Measurements from ENCODE around the gene ZFHX2.
A peak's percentile ranks its signal among the peaks of the same experiment; 100 is the strongest.

Gene ZFHX2

GRCh38 chr14:23569443-23570151 is 18.0 kb upstream of the ZFHX2 start:
- no peaks in the 10 kb centered on the region for H3K9me3 ChIP-seq (ENCODE audit: severe bottlenecking)
- DNase-seq, result peak; percentile 50
- H3K36me3 ChIP-seq, result peaks cover 9% of the 10 kb centered on the region
- peak overlapping the region; percentile 69; the same call in 1 of the 2 replicates for H3K27ac ChIP-seq
- TF ChIP-seq CTCF (IDR thresholded peaks at IDR 0.05; ENCODE audit: low read depth, low read length), result no peak
- no peaks in the 10 kb centered on the region for H3K27me3 ChIP-seq (ENCODE audit: insufficient read depth, low read depth, severe bottlenecking)
- H3K4me3 ChIP-seq (ENCODE audit: low read depth, low read length), result no peak overlapping the region

GRCh38 chr14:23568600-23569331 is 17.2 kb upstream of the ZFHX2 start:
- peak overlapping the region; percentile 69 for H3K27ac ChIP-seq

GRCh38 chr14:23568021-23568599 is 16.5 kb upstream of the ZFHX2 start:
- TF ChIP-seq CTCF (IDR thresholded peaks at IDR 0.05; ENCODE audit: low read depth, low read length), result no peak
- Histone ChIP-seq H3K27ac (peak overlapping the region; percentile 69), H3K27me3 (ENCODE audit: insufficient read depth, low read depth, severe bottlenecking) (no peaks in the 10 kb centered on the region)

More at GRCh38 chr14:23568600-23569331, 17.2 kb upstream of the ZFHX2 start:
- TF ChIP-seq CTCF (IDR thresholded peaks at IDR 0.05; ENCODE audit: low read depth, low read length), result peak; percentile 61
- Histone ChIP-seq H3K27me3 (ENCODE audit: insufficient read depth, low read depth, severe bottlenecking) (no peaks in the 10 kb centered on the region), H3K36me3 (peaks cover 9% of the 10 kb centered on the region), H3K9me3 (ENCODE audit: severe bottlenecking) (no peaks in the 10 kb centered on the region), H3K4me3 (ENCODE audit: low read depth, low read length) (no peak overlapping the region)
- DNase-seq, result peak; percentile 75

GRCh38 chr14:23567186-23568020 is 15.8 kb upstream of the ZFHX2 start, which contains the start of gene AP1G2:
Gene AP1G2, minus strand, starts transcription at chr14:23567791. Its CDS starts 477 bp downstream, at chr14:23567314.
- Histone ChIP-seq H3K27me3 (ENCODE audit: insufficient read depth, low read depth, severe bottlenecking) (no peaks in the 10 kb centered on the region), H3K27ac (peak within 1 kb of the TSS; percentile 69), H3K4me3 (ENCODE audit: low read depth, low read length) (peak within 1 kb of the TSS; percentile 90), H3K36me3 (peaks cover 20% of the 10 kb centered on the region), H3K9me3 (ENCODE audit: severe bottlenecking) (no peaks in the 10 kb centered on the region)
- peak; percentile 96 for DNase-seq
- no peak for TF ChIP-seq CTCF (IDR thresholded peaks at IDR 0.05; ENCODE audit: low read depth, low read length)

More at GRCh38 chr14:23568021-23568599, 16.5 kb upstream of the ZFHX2 start:
- Histone ChIP-seq H3K36me3 (peaks cover 15% of the 10 kb centered on the region), H3K4me3 (ENCODE audit: low read depth, low read length) (peak overlapping the region; percentile 90), H3K9me3 (ENCODE audit: severe bottlenecking) (no peaks in the 10 kb centered on the region)
- peak; percentile 40 for DNase-seq

GRCh38 chr14:23566778-23567185 is 15.2 kb upstream of the ZFHX2 start:
- Histone ChIP-seq H3K27me3 (ENCODE audit: insufficient read depth, low read depth, severe bottlenecking) (no peaks in the 10 kb centered on the region), H3K36me3 (peaks cover 26% of the 10 kb centered on the region), H3K9me3 (ENCODE audit: severe bottlenecking) (no peaks in the 10 kb centered on the region), H3K4me3 (ENCODE audit: low read depth, low read length) (peak overlapping the region; percentile 90), H3K27ac (peak overlapping the region; percentile 69)
- TF ChIP-seq CTCF (IDR thresholded peaks at IDR 0.05; ENCODE audit: low read depth, low read length), result peak; percentile 35
- no peak for DNase-seq
